K562 (cell line): Measurements from ENCODE around the gene TCF3. TPM values are rescaled to one million over a fixed set of nuclear protein-coding genes. Genes with fewer than 3 reads are reported as not detected.

Source experiments
- BRF1 ChIP-seq: IDR thresholded peaks from 3 replicates; pipeline ENCODE4 v1.6.1; 2011; ENCODE audit warnings: borderline replicate concordance, mild to moderate bottlenecking; ENCODE audit not compliant: insufficient read length; ENCODE audit errors: extremely low read depth
- CBFA2T2 ChIP-seq: fragments of 450-650 bp; conservative IDR thresholded peaks from 2 replicates; pipeline ENCODE4 v1.6.1; 2017; ENCODE audit warnings: mild to moderate bottlenecking
- FOXK1 ChIP-seq: sonication (generic); formaldehyde crosslinking; IDR thresholded peaks from 2 replicates; pipeline ENCODE4 v1.8.0; 2022; ENCODE audit warnings: missing genetic modification reagents, mild to moderate bottlenecking, borderline replicate concordance
- HMGXB4 ChIP-seq: sonication (generic); formaldehyde crosslinking; IDR thresholded peaks from 2 replicates; pipeline ENCODE4 v1.8.1; 2023; ENCODE audit warnings: mild to moderate bottlenecking, missing genetic modification reagents
- HOXB6 ChIP-seq: fragments of 250-450 bp; sonication (Bioruptor Pico); IDR thresholded peaks from 2 replicates; pipeline ENCODE4 v1.5.1; 2022; ENCODE audit warnings: mild to moderate bottlenecking, borderline replicate concordance
- MBD2 ChIP-seq: sonication (generic); IDR thresholded peaks from 2 replicates; pipeline ENCODE4 v1.6.1; 2016; ENCODE audit warnings: low read depth, borderline replicate concordance
- MTF1 ChIP-seq: fragments of 250-450 bp; sonication (Bioruptor Pico); IDR thresholded peaks from 2 replicates; pipeline ENCODE4 v1.9.0; 2021; ENCODE audit warnings: moderate library complexity, mild to moderate bottlenecking, inconsistent platforms, borderline replicate concordance
- POLR2A ChIP-seq: fragments of 450-650 bp; conservative IDR thresholded peaks from 2 replicates; pipeline ENCODE4 v1.6.1; 2016
- POLR2AphosphoS2 ChIP-seq: IDR thresholded peaks from 2 replicates; pipeline ENCODE4 v1.6.1; 2012; ENCODE audit warnings: low read length, improper control_type of control experiment
- POLR2G ChIP-seq: fragments of 200-400 bp; formaldehyde crosslinking; IDR thresholded peaks from 2 replicates; pipeline ENCODE4 v1.6.1; 2017; ENCODE audit warnings: low read depth, mild to moderate bottlenecking, antibody characterized with exemption, low read length, moderate library complexity
- SETDB1 ChIP-seq: IDR thresholded peaks from one replicate; pipeline ENCODE4 v1.6.1; 2012; ENCODE audit warnings: low read length, control low read depth, inconsistent platforms
- SIN3B ChIP-seq: fragments of 450-650 bp; IDR thresholded peaks from 2 replicates; pipeline ENCODE4 v1.6.1; 2017; ENCODE audit warnings: low read depth, mild to moderate bottlenecking, moderate library complexity
- SREBF2 ChIP-seq: sonication (generic); formaldehyde crosslinking; IDR thresholded peaks from 2 replicates; pipeline ENCODE4 v1.4.0; 2020; ENCODE audit warnings: mild to moderate bottlenecking, missing genetic modification reagents
- TAL1 ChIP-seq: fragments of 450-650 bp; IDR thresholded peaks from 2 replicates; pipeline ENCODE4 v1.6.1; 2016; ENCODE audit warnings: mild to moderate bottlenecking
- ZNF445 ChIP-seq: fragments of 250-450 bp; sonication (Bioruptor Pico); IDR thresholded peaks from 2 replicates; pipeline ENCODE4 v1.4.0; 2020; ENCODE audit warnings: low read depth, mild to moderate bottlenecking, moderate library complexity
- ZNF57 ChIP-seq: fragments of 450-650 bp; formaldehyde crosslinking; IDR thresholded peaks from 2 replicates; pipeline ENCODE4 v1.4.0; 2020; ENCODE audit warnings: mild to moderate bottlenecking, moderate library complexity
- polyA plus RNA-seq, 8 experiments: library from polyadenylated mRNA; depleted of rRNA in 4 of 8; stranded (reverse) in 5 of 8; unstranded in 3 of 8; fragments of >200 nt; fragmentation: Nextera tagmentation in 2 of 8; fragmentation: Illumina TruSeq in 1 of 8; extraction: Ambion mirVana in 2 of 8; extraction: Trizol in 1 of 8; gene quantifications; 2 replicates each; pipeline versions ENCODE4 v1.2.1 to v1.2.3, GENCODE V29; 2011 to 2014; ENCODE audit warnings: inconsistent platforms in 1 of 8, missing spikeins in 1 of 8
- total RNA-seq, 7 experiments: library from RNA; depleted of rRNA in 6 of 7; stranded (reverse); fragments of >200 nt in 6 of 7; fragmentation: Illumina TruSeq in 2 of 7; extraction: Trizol in 2 of 7; gene quantifications; 2 replicates each; pipeline versions ENCODE4 v1.2.1 to v1.2.3, GENCODE V29; 2011 to 2021; ENCODE audit warnings: low replicate concordance in 1 of 7
- TF ChIP-seq, protein P1 (sequence below): fragments of 200-600 bp; sonication (generic); IDR thresholded peaks from one replicate; pipeline ENCODE4 v1.6.1; 2012; ENCODE audit warnings: mild to moderate bottlenecking, low read depth, low read length, inconsistent platforms

TCF3 gene
- total and polyA plus RNA-seq, 9 of the 15 experiments (the other 6 are each of a cell fraction or from before 2014, with no cell fraction given): 5.6 to 259 (median 84.0) TPM

DNA sequence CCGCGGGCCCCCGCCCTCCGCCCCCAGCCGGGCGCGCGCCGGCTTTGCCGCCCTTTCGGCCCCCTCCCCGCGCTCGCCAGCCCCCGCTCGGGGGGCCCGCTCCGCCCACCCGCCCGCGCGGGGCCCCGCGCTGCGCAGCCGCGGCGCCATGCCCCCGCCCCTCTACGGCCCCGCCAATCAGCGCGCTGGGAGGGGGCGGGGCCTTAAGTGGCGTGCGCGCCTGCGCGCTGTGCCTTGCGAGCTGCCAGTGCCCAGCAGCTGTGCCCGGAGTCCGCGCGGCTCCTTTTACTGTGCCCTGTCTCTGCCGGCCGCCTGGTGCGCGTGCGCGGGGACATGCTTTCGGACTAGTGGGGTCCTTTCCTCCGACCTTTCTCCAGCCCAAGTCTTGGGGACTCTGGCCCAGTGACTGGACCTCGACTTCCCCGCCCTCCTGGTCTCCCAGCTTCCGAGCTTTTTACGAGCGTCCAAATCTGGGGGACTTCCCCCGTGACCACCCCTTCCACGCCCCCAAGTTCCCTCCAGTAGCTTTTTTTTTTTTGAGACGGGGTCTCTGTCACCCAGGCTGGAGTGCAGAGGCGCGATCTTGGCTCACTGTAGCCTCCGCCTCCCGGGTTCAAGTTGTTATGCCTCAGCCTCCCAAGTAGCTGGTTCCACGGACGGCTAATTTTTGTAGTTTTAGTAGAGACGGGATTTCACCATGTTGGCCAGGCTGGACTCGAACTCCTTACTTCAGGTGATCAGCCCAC, 59.5 kb downstream of the TCF3 start, which contains the start of gene MBD3 (continued):
- TF ChIP-seq, protein P1, sequence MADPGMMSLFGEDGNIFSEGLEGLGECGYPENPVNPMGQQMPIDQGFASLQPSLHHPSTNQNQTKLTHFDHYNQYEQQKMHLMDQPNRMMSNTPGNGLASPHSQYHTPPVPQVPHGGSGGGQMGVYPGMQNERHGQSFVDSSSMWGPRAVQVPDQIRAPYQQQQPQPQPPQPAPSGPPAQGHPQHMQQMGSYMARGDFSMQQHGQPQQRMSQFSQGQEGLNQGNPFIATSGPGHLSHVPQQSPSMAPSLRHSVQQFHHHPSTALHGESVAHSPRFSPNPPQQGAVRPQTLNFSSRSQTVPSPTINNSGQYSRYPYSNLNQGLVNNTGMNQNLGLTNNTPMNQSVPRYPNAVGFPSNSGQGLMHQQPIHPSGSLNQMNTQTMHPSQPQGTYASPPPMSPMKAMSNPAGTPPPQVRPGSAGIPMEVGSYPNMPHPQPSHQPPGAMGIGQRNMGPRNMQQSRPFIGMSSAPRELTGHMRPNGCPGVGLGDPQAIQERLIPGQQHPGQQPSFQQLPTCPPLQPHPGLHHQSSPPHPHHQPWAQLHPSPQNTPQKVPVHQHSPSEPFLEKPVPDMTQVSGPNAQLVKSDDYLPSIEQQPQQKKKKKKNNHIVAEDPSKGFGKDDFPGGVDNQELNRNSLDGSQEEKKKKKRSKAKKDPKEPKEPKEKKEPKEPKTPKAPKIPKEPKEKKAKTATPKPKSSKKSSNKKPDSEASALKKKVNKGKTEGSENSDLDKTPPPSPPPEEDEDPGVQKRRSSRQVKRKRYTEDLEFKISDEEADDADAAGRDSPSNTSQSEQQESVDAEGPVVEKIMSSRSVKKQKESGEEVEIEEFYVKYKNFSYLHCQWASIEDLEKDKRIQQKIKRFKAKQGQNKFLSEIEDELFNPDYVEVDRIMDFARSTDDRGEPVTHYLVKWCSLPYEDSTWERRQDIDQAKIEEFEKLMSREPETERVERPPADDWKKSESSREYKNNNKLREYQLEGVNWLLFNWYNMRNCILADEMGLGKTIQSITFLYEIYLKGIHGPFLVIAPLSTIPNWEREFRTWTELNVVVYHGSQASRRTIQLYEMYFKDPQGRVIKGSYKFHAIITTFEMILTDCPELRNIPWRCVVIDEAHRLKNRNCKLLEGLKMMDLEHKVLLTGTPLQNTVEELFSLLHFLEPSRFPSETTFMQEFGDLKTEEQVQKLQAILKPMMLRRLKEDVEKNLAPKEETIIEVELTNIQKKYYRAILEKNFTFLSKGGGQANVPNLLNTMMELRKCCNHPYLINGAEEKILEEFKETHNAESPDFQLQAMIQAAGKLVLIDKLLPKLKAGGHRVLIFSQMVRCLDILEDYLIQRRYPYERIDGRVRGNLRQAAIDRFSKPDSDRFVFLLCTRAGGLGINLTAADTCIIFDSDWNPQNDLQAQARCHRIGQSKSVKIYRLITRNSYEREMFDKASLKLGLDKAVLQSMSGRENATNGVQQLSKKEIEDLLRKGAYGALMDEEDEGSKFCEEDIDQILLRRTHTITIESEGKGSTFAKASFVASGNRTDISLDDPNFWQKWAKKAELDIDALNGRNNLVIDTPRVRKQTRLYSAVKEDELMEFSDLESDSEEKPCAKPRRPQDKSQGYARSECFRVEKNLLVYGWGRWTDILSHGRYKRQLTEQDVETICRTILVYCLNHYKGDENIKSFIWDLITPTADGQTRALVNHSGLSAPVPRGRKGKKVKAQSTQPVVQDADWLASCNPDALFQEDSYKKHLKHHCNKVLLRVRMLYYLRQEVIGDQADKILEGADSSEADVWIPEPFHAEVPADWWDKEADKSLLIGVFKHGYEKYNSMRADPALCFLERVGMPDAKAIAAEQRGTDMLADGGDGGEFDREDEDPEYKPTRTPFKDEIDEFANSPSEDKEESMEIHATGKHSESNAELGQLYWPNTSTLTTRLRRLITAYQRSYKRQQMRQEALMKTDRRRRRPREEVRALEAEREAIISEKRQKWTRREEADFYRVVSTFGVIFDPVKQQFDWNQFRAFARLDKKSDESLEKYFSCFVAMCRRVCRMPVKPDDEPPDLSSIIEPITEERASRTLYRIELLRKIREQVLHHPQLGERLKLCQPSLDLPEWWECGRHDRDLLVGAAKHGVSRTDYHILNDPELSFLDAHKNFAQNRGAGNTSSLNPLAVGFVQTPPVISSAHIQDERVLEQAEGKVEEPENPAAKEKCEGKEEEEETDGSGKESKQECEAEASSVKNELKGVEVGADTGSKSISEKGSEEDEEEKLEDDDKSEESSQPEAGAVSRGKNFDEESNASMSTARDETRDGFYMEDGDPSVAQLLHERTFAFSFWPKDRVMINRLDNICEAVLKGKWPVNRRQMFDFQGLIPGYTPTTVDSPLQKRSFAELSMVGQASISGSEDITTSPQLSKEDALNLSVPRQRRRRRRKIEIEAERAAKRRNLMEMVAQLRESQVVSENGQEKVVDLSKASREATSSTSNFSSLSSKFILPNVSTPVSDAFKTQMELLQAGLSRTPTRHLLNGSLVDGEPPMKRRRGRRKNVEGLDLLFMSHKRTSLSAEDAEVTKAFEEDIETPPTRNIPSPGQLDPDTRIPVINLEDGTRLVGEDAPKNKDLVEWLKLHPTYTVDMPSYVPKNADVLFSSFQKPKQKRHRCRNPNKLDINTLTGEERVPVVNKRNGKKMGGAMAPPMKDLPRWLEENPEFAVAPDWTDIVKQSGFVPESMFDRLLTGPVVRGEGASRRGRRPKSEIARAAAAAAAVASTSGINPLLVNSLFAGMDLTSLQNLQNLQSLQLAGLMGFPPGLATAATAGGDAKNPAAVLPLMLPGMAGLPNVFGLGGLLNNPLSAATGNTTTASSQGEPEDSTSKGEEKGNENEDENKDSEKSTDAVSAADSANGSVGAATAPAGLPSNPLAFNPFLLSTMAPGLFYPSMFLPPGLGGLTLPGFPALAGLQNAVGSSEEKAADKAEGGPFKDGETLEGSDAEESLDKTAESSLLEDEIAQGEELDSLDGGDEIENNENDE: no peak
- TF ChIP-seq MBD2: peak; percentile 41; the same call in 1 of the 2 replicates
- TF ChIP-seq SREBF2: no peak
- TF ChIP-seq SETDB1: no peak
- no peak for TF ChIP-seq CBFA2T2
- no peak for TF ChIP-seq FOXK1 (CRISPR knock-in tag)
- no peak for TF ChIP-seq HOXB6
- TF ChIP-seq ZNF57 (CRISPR knock-in tag): no peak
- TF ChIP-seq HMGXB4 (CRISPR knock-in tag): no peak
- TF ChIP-seq POLR2A: peak; percentile 73
- TF ChIP-seq MTF1: no peak
- TF ChIP-seq BRF1: no peak
- peak; percentile 65 for TF ChIP-seq POLR2G
- TF ChIP-seq ZNF445 (CRISPR knock-in tag): no peak
- TF ChIP-seq TAL1: no peak
- 0 out of 2 replicates have a peak, but pooled peaks have one; percentile 57 for TF ChIP-seq POLR2AphosphoS2
- TF ChIP-seq SIN3B: no peak
